ENCODE data around the gene GBGT1. TPM values are rescaled to one million over a fixed set of nuclear protein-coding genes. Genes with fewer than 3 reads are reported as not detected.

Gene GBGT1
- total and polyA plus RNA-seq, 3 donors from 2014 or later: 4.0 to 11.2 (median 5.6) TPM

DNA sequence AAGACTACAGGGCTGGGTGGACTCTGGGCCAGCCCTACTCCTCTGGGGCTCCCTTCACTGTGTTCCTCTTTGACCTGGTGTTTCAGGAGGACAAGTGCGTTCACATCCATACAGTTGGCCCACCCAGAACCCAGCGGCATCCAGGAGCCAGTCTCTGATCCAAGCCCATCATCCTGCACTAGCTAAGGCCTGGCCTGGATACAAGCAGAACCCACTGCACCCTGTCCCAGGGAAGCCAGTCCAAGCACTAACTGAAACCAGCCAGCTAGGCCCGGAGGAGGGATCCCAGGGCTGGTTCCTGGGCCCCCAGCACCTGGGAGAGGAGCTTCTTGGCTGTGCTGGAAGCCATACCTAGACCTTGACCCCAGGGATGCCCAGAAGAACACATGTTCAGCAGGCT is 4.1 kb upstream of the GBGT1 start:
- no peaks in the 10 kb centered on the region for H3K4me1 ChIP-seq
- H3K4me3 ChIP-seq: no peak overlapping the region
- no peaks in the 10 kb centered on the region for H3K9me3 ChIP-seq
- H3K27ac ChIP-seq: no peak overlapping the region
- no peaks in the 10 kb centered on the region for H3K36me3 ChIP-seq (ENCODE audit: low read depth, missing control alignments)
- no peaks in the 10 kb centered on the region for H3K27me3 ChIP-seq
- no peak for DNase-seq
- 83% methylated on average over 3 of the region's 3 CpGs; no CpG with 5 or more reads in 1 of the 2 donors for WGBS, 2 donors
- intact Hi-C loops (cut with DNase I; ENCODE audit: low total_unique reads): no loop called here
- TF ChIP-seq CTCF (IDR thresholded peaks at IDR 0.05): no peak
- no peak for TF ChIP-seq POLR2A (IDR thresholded peaks at IDR 0.05)

GRCh38 chr9:133167096-133167730 is 3.5 kb upstream of the GBGT1 start:
- WGBS, 2 donors: 84 to 87% methylated on average over 3 of the region's 3 CpGs
- TF ChIP-seq POLR2A (IDR thresholded peaks at IDR 0.05) (no peak), CTCF (IDR thresholded peaks at IDR 0.05) (no peak)
- intact Hi-C loops (cut with DNase I; ENCODE audit: low total_unique reads): no loop called here
- Histone ChIP-seq H3K9me3 (no peaks in the 10 kb centered on the region), H3K27ac (no peak overlapping the region), H3K36me3 (ENCODE audit: low read depth, missing control alignments) (no peaks in the 10 kb centered on the region), H3K4me3 (no peak overlapping the region), H3K27me3 (no peaks in the 10 kb centered on the region), H3K4me1 (no peaks in the 10 kb centered on the region)
- DNase-seq: no peak

DNA sequence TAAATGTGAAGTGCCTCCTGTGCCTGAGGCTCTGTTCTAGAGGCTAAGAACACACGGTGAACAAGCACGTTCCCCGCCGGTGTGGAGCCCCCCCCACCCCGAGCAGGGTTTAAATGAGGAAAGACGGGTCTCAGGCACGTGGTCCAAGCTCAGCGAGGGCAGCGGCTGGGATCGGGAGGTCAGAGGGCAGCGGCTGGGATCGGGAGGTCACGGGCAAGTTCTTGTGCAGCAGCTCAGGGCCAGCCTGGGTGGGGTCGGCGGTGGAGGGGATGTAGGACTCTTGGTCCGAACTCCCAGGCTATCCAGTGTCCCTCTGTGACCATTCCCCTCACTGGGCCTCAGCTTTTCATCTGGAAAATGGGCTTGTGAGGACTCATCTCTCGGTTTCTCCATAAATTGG is 2.7 kb upstream of the GBGT1 start:
- WGBS, 2 donors: 84 to 85% methylated on average over 17 of the region's 17 CpGs
- Histone ChIP-seq H3K4me1 (no peaks in the 10 kb centered on the region), H3K9me3 (no peaks in the 10 kb centered on the region), H3K4me3 (no peak overlapping the region), H3K36me3 (ENCODE audit: low read depth, missing control alignments) (no peaks in the 10 kb centered on the region), H3K27ac (no peak overlapping the region), H3K27me3 (no peaks in the 10 kb centered on the region)
- intact Hi-C loops (cut with DNase I; ENCODE audit: low total_unique reads): no loop called here
- no peak for TF ChIP-seq CTCF (IDR thresholded peaks at IDR 0.05)
- no peak for TF ChIP-seq POLR2A (IDR thresholded peaks at IDR 0.05)
- DNase-seq: no peak

DNA sequence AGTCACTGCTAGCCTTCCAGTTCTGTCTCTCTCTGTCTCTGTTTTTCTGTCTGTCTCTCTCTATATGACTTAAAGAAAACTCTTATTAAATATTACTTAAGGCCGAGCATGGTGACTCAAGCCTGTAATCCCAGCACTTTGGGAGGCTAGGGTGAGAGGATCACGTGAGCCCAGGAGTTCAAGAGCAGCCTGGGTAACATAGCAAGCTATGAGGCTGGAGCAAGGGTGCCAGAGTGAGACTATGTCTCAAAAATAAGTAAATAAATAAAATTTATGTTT is 1.7 kb upstream of the GBGT1 start:
- H3K27ac ChIP-seq: no peak overlapping the region
- H3K36me3 ChIP-seq (ENCODE audit: low read depth, missing control alignments): no peaks in the 10 kb centered on the region
- 95 to 99% methylated on average over 2 of the region's 2 CpGs for WGBS, 2 donors
- DNase-seq: no peak
- TF ChIP-seq CTCF (IDR thresholded peaks at IDR 0.05) (no peak), POLR2A (IDR thresholded peaks at IDR 0.05) (no peak)
- intact Hi-C loops (cut with DNase I; ENCODE audit: low total_unique reads): no loop called here
- no peaks in the 10 kb centered on the region for H3K9me3 ChIP-seq
- H3K4me3 ChIP-seq: no peak overlapping the region
- no peaks in the 10 kb centered on the region for H3K4me1 ChIP-seq
- H3K27me3 ChIP-seq: no peaks in the 10 kb centered on the region

DNA sequence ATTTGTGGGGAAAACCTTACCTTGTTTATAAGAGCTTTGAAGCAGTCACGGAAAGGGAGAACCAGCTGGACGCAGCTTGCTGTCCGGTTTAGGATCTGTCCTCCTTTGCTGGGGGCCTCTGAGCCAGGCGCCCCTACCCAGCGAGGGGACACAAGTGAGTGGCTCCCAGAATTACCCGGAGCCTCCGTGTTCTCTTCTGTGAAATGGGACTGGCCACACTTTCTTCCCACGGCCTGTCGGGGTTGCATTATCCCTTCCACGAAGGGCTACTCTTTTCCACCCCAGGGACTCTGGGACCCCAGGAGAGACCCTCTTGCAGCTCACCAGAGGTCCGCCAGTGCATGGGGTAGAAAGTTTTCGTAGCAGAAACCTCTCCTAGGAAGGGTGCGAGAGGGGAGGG is 477 bp upstream of the GBGT1 start:
- Histone ChIP-seq H3K27me3 (no peaks in the 10 kb centered on the region), H3K4me1 (no peaks in the 10 kb centered on the region), H3K4me3 (peak overlapping the region; percentile 65 to 67), H3K9me3 (no peaks in the 10 kb centered on the region), H3K27ac (peak overlapping the region; percentile 22 to 57), H3K36me3 (ENCODE audit: low read depth, missing control alignments) (no peaks in the 10 kb centered on the region)
- TF ChIP-seq CTCF (IDR thresholded peaks at IDR 0.05) (no peak), POLR2A (IDR thresholded peaks at IDR 0.05) (no peak)
- WGBS, 2 donors: 67 to 73% methylated on average over 6 to 13 of the region's 13 CpGs
- no peak for DNase-seq
- intact Hi-C loops (cut with DNase I; ENCODE audit: low total_unique reads): no loop called here
